Measurements from ENCODE around the gene PSMD8.
A peak's percentile ranks its signal among the peaks of the same experiment; 100 is the strongest.

The PSMD8 gene

DNA sequence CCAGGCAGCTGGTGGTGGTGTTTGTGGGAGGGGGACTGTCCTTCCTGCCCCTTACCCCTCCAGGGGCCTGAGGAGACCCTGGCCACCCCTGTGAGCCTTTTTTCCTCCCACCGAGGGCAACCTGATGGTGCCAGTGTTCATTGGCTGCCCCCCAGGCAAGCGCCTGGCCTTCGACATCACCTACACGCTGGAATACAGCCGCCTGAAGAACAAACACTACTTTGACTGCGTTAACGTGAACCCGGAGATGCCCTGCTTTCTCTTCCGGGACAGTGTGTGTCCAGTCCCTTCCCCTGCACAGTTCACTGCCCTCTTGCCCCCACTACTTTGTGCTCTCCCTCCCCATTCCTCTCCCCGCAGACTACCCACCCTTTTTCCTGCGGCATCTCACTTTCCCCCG, 7.3 kb upstream of the PSMD8 start:
- H3K27me3 ChIP-seq, result peaks cover 0 to 50% of the 10 kb centered on the region in 2 donors
- H3K36me3 ChIP-seq, result no peaks in the 10 kb centered on the region
- TF ChIP-seq, protein P1, sequence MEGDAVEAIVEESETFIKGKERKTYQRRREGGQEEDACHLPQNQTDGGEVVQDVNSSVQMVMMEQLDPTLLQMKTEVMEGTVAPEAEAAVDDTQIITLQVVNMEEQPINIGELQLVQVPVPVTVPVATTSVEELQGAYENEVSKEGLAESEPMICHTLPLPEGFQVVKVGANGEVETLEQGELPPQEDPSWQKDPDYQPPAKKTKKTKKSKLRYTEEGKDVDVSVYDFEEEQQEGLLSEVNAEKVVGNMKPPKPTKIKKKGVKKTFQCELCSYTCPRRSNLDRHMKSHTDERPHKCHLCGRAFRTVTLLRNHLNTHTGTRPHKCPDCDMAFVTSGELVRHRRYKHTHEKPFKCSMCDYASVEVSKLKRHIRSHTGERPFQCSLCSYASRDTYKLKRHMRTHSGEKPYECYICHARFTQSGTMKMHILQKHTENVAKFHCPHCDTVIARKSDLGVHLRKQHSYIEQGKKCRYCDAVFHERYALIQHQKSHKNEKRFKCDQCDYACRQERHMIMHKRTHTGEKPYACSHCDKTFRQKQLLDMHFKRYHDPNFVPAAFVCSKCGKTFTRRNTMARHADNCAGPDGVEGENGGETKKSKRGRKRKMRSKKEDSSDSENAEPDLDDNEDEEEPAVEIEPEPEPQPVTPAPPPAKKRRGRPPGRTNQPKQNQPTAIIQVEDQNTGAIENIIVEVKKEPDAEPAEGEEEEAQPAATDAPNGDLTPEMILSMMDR (IDR thresholded peaks at IDR 0.05), result no peak
- DNase-seq, result no peak
- H3K4me1 ChIP-seq, result peaks cover 0 to 11% (median 8%) of the 10 kb centered on the region in 4 donors
- H3K27ac ChIP-seq, result no peak overlapping the region
- H3K9me3 ChIP-seq, result no peaks in the 10 kb centered on the region
- intact Hi-C loops (cut with DNase I; ENCODE audit: low total_unique reads), result no loop called here
- H3K4me3 ChIP-seq, result no peak overlapping the region

DNA sequence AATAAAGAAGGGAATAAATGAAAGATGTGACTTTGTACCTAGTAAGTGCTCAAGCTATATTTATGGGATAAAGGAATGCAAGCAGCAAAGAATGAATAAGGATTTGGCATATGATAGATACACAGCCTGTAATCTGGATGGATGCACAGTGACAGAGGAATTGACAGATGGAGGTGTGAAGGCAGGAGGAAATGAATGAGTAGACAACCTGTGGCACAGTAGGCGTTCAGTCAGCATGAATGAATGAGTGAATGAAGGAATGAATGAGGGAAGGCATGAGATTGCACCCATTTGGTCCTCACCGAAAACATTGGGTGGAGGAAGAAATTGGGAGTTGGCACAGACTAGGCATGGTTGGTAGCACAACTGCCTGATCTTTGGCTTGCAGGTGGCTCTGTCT, 4.8 kb upstream of the PSMD8 start:
- H3K4me1 ChIP-seq, result peaks cover 0 to 4% (median 0%) of the 10 kb centered on the region in 4 donors
- DNase-seq, result no peak
- H3K4me3 ChIP-seq, result no peak overlapping the region
- no peaks in the 10 kb centered on the region for H3K36me3 ChIP-seq
- TF ChIP-seq, protein P1 (IDR thresholded peaks at IDR 0.05), result no peak
- intact Hi-C loops (cut with DNase I; ENCODE audit: low total_unique reads), result no loop called here
- no peak overlapping the region for H3K27ac ChIP-seq
- H3K27me3 ChIP-seq, result peaks cover 0 to 37% of the 10 kb centered on the region in 2 donors
- H3K9me3 ChIP-seq, result no peaks in the 10 kb centered on the region

DNA sequence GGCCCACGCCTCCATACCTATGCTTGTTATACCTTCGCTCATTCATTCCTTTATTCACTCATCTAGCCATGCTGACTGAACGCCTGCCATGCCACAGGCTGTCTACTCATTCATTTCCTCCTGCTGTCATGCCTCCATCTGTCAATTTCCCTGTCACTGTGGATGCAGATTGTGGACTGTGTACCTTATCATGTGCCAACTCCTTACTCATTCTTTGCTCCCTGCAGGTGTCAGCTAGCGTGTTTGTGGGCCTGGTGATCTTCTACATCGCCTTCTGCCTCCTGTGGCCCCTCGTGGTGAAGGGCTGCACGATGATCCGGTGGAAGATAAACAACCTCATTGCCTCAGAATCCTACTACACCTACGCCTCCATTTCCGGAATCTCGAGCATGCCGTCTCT, 4.1 kb upstream of the PSMD8 start:
- intact Hi-C loops (cut with DNase I; ENCODE audit: low total_unique reads), result loop anchor here (5.0 kb wide), 1 partner anchor 33 kb away; the partner anchor contains the start of gene CATSPERG
- DNase-seq, result no peak
- TF ChIP-seq, protein P1 (IDR thresholded peaks at IDR 0.05), result no peak

DNA sequence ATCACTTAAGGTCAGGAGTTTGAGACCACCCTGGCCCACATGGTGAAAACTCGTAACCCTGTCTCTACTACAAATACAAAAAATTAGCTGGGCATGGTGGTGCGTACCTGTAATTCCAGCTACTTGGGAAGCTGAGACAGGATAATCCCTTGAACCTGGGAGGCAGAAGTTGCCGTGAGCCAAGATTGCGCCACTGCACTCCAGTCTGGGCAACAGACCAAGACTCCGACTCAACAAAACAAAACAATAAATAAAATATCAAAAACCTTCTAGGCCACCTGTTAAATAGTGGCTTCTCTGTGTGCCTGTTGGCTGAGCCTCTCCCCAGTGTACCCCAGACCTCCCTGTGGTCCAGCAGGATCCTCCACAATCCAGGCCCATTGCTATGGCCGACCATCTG, 3.3 kb upstream of the PSMD8 start:
- no peaks in the 10 kb centered on the region for H3K36me3 ChIP-seq

More for the DNA sequence above, 4.1 kb upstream of the PSMD8 start:
- H3K36me3 ChIP-seq, result no peaks in the 10 kb centered on the region
- peaks cover 0 to 7% (median 2%) of the 10 kb centered on the region in 4 donors for H3K4me1 ChIP-seq
- peaks cover 0 to 30% of the 10 kb centered on the region in 2 donors for H3K27me3 ChIP-seq
- H3K4me3 ChIP-seq, result no peak overlapping the region
- H3K9me3 ChIP-seq, result no peaks in the 10 kb centered on the region
- H3K27ac ChIP-seq, result no peak overlapping the region

DNA sequence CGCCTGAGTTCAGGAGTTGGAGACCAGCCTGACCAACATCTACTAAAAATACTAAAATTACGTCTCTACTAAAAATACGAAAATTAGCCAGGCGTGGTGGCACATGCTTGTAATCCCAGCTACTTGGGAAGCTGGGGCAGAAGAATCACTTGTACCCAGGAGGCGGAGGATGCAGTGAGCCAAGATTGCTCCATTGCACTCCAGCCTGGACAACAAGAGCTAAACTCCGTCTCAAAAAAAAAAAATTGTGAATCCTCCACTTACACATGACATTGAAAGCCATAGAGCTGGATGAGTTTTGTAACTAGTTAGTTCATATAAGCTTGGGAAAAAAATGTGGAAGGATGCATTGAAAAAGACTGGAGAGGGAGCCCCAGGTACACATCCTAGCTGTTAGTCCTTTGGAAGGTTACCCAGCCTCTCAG, 452 bp upstream of the PSMD8 start:
- peaks cover 0 to 25% (median 20%) of the 10 kb centered on the region in 4 donors for H3K4me1 ChIP-seq
- no peaks in the 10 kb centered on the region for H3K27me3 ChIP-seq
- peaks cover 13 to 27% (median 21%) of the 10 kb centered on the region in 3 donors for H3K36me3 ChIP-seq
- peak overlapping the region; percentile 82 to 91 for H3K27ac ChIP-seq
- no peaks in the 10 kb centered on the region for H3K9me3 ChIP-seq
- intact Hi-C loops (cut with DNase I; ENCODE audit: low total_unique reads), result loop anchor here (2.0 to 5.0 kb wide), 2 partner anchors 37 to 141 kb away; partner anchors contain the start of gene CATSPERG
- H3K4me3 ChIP-seq, result peak overlapping the region; percentile 66 to 95
- DNase-seq, result no peak
- TF ChIP-seq, protein P1 (IDR thresholded peaks at IDR 0.05), result no peak

More for the DNA sequence above, 3.3 kb upstream of the PSMD8 start:
- Histone ChIP-seq H3K27me3 (peaks cover 0 to 24% of the 10 kb centered on the region in 2 donors), H3K27ac (no peak overlapping the region), H3K4me3 (no peak overlapping the region), H3K9me3 (no peaks in the 10 kb centered on the region), H3K4me1 (peaks cover 0 to 15% (median 10%) of the 10 kb centered on the region in 4 donors)
- intact Hi-C loops (cut with DNase I; ENCODE audit: low total_unique reads), result loop anchor here (5.0 kb wide), 1 partner anchor 34 kb away; the partner anchor contains the start of gene CATSPERG
- no peak for DNase-seq
- TF ChIP-seq, protein P1 (IDR thresholded peaks at IDR 0.05), result no peak

All from tibial artery (tissue), 4 donors.